NCI-H2107 treated with DMSO at 0.1 percent for 48 hours (cell line): Measurements from ENCODE around the gene E2F7.
A peak's percentile ranks its signal among the peaks of the same experiment; 100 is the strongest.

Source experiments
- DNase-seq: peaks from one replicate; lab custom pipeline; 2025; ENCODE audit not compliant: unreplicated experiment; lab: John Stamatoyannopoulos, UW

Gene E2F7

DNA sequence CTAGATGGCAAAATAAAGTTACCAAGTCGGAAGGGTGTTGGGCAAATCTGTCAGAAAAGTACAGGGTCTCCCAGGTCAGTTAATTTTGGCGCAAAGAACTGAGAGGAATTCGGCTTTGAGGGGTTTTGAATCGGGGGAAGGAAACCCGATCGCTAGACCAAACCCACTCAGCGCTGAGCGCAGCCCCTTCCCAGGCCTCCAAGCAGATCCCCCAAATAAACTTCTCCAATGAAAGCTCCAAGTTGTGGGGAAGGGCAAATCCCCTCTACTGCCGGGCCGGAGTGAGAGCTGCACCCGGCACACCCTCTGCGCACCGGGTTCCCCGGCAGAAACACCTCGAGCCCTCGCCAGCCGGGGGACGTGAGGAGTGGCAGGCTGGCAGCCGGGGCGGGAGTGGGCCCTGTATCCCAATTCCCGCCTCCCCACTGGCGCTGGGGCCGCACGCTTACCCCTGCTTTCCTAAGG, 441 bp downstream of the E2F7 start:
- DNase-seq, result no peak

DNA sequence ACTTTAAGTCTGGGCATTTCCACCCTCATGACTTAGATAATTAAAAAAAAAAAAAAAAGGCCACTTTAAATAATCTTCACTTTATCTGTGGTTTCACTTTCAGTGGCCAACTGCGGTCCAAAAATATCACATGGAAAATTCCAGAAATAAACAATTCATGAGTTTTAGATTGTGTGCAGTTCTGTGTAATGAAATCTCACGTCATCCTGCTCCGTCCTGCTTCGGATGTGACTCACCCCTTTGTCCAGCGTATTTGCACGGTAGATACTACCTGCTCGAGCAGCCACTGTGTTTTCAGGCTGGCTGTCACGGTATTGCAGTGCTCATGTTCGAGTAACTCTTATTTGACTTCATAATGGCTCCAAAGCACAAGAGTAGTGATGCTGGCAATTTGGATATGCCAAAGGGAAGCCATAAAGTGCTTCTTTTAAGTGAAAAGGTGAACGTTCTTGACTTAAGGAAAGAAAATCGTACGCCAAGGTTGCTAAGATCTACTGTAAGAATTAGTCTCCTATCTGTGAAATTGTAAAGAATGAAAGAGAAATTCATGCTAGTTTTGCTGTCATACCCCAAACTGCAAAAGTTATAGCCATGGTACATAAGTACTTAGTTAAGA, 2.4 kb downstream of the E2F7 start:
- DNase-seq, result no peak

DNA sequence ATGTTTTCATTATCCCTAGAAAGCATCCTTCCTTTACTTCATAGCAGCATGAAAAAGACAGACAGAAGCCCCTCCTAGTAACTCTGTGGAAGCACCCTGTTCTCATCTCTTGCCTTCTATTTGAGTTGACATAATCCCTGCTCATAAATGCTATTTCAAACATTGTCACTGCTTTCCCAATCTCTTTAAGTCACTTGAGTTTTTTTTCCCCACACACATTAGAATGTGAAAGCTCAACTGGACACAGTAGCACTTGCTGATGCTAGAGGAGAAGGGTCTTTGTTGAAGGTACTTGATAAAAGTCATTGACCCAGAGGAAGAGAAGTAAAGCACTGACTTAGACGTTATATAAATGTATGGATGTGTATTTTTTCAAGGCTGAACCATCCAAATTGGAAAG, 3.0 kb downstream of the E2F7 start:
- no peak for DNase-seq

DNA sequence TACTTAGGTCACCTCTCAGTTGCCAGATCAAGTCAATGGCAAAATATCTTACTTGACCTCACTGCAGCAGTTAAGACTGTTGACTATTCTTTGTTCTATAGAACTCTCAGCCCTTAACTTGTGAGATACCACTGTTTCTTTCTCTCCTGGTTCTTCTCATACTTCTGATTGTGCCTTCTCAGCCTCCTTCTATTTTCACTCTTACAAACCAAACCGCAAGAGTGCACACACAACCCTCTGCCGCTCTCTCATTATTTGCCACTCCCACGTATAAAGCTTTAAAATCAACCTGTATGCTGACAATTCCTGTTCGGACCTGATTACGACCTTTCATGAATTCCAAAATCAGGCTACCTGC, 4.5 kb downstream of the E2F7 start:
- no peak for DNase-seq

DNA sequence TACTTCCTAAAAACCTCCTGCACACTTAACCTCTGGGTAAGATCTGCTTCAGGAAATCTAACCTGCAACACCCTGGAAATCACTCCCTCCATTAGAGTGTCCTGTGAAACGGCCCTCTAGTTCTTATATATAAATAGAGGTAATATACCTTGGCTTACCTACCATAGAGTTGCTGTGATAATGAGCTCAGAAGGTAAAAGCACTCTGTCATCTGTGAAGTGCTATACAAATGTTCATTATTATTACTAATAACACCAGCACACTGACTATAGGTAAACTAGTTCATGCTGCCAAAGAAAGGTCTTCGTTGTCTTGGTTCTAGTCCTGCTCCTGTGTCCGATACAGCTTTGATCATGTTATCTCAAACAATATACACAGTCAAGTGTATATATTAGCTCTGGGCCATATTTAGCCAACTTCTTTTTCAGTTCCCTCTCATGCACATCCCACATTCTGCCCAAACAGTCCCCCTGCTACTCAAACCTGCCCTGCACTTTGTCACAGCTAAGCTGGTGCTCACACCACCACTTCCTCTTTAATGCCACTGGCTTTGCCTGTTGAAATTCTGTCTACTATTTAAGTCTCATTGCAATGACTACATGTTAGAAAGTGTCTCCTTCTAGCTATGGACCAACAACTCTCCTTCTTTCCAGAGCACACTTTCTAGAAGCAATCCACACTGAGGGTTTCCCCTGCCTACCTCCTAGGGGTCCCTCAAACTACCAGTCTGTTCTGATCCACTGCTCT, 5.1 kb downstream of the E2F7 start:
- no peak for DNase-seq

DNA sequence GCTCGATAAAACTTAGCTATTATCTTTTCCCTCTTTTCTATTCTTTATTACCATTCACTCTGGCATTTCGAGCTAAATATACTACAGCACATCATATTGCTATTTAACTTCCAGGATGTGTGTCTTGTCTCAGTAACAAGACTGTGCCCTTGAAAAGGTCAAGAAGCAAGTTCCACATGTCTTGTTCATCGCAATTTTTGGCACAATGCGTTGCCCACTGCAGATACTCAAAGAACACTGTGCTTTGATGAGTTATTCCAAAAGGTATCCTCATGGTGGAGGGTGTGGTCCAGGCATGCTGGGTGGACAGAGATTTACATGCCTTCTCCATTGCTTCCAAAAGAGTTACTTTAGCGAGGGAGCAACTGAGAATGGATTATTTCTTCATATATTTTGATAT, 6.6 kb downstream of the E2F7 start:
- DNase-seq, result no peak

DNA sequence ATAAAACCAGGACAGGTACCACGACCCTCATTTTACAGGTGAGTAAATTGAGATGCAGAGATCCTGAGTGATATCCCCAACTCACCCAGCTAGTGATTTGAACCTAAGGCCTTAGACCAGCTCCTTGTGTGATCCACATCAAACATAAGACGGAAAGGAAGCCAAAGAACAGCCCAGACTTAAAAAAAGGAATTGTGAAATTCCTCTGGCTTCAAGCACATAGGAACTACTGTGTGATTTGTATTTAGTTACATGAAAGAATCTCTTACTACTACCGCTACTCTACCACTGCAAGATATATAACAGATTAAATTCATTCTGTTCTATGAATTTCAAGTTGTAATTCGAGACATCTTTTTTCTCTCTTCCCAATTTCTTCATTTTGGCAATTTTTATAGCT, 10.5 kb downstream of the E2F7 start:
- no peak for DNase-seq

DNA sequence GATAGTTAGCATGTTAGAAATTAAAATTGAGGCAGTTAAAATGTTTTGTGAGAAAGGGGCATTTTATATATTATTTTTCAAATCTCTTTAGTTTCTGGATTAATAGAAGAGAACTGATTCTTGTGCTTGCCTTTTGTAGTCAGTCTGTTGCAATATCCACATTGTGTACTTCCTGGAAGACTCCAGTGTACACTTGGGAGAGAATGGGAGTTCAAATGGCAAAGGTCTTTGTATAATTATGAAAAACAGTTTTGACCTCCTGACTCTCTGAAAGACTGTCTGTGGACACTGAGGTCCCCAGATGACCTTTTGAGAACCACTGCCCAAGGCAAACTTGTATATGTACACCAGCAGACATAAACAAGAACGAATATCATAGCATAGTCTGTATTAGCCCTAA, 12.1 kb downstream of the E2F7 start:
- no peak for DNase-seq

DNA sequence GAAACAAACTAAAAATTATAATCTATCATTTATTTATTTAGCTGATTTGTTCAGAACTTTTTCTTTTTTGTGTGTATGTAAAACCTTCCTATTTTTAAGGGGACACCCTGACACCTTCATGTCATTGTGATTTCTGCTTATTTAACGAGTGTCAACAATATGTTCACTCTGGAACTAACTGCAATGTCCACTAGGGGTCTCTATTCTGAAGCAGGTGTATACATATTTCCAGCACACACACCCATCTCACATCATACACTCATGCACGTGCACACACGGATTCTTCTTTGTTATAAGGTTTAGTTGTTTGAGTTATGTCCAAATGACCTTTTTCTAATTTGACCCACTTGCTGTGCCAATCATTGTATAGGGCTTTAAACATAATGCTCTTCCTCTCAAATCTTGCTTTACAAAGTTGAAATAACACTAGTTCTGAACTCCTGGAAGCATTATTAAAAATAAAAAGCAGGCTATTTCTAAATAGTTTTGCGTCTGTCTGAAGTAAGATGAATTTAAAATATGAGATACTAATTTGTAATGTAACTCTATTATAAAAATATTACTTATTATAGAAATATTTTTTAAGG, 15.5 kb downstream of the E2F7 start:
- peak; percentile 87 for DNase-seq

DNA sequence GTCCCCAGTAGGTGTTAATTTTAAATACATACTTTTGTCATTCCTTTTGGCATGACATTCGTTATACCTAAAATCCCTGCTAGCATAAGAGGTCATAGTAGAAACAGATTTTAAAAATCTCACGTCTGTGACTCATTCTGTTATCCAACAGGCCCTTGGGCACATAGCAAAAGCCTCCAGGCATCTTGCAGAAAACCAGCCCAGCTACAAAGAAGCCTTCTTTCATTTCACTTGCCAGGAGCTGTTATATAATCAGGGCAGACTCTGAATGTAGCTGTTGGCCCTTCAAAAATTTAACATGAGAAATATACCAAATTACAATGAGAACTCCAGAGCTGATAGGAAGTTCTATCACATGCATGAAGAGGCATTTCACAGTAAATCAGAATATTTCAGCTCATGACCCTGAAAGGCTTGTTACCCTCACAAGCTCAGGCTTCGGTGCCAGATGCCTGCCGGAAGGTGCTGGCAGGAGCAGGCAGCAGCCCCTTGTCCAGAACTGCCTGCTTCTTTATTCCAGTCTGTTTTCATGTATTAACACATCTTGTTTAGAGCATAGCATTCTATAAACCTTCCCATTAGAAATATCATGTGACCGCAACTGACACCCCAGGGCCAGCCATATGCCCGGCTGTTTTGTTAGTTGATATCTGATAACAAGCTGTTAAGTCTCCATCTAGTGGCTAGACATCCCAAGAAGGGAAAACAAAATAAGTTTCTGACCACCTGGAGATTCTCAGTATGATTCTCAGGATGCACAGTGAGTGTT, 17.8 kb downstream of the E2F7 start:
- DNase-seq, result peak; percentile 8

DNA sequence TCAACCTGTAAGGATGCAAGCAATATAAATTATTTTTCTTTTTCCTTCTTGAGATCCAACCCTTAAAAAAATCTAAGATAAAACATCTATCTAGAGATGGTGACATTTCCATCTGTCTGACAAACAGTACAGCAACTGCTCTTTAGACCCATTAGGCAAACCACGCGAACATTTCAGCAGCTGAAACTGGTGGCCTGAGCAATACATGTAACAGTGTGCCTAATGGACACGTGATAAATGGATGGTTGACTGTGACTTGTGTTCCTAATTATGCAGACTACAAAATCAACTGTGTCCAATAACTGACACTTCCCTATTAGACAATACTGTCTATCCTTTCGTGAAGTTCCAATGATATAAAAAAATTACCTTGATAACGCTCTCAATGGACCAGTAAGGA, 18.9 kb downstream of the E2F7 start:
- DNase-seq, result no peak

DNA sequence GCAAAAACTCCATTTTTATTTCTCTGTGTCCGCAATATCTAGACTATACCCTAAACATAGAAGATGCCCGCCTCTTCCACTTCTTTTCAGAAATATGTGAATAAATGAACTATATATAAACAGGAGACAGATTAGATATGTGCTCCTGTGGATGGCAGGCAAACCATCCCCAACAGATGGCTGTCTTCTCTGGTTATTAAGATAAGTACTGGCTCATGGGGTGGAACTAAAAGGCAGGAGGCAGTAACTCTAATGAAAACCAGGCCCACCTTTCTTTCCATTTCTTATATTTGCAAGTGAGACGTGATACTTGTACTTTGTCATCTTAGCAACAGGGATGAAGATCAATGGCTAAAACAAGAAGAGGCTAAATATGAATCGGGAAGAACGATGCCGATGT, 20.2 kb downstream of the E2F7 start:
- DNase-seq, result no peak

DNA sequence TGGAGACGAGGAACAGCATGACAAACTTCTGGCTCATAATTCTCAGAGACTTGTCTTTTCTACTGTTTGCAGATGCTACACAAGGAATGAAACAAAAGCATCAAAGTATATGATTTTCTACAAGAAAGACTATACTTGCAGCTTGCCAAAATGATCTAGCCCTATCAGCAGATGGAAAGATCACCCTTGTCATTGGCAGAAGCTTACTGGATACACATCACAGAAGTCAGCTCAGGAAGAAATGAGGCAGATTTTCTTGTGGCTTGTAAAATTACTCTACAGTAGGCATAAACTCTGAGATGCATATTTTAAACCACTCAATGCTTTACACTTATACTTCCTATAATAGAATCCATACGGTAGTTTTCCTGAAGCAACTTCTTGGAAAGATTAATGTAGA, 20.6 kb downstream of the E2F7 start:
- DNase-seq, result no peak

DNA sequence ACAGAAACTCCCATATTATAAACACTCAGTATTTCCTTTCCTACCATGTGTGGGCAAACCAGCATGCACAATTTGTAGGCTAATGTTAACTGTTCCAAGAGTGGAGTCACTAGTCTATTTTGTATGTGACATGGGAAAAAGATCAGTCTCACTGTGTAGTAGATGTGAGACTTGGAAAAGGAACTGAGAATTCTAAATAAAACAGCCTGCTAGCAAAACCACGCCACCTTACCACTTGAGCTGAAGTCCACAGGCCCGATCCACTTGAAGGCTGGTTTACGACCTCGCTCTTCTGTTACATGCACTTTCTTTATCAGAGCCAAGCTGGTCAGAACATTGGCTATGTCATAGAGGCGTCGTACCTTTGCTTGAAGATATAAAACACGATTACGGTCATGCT, 22.5 kb downstream of the E2F7 start:
- peak; percentile 13 for DNase-seq

DNA sequence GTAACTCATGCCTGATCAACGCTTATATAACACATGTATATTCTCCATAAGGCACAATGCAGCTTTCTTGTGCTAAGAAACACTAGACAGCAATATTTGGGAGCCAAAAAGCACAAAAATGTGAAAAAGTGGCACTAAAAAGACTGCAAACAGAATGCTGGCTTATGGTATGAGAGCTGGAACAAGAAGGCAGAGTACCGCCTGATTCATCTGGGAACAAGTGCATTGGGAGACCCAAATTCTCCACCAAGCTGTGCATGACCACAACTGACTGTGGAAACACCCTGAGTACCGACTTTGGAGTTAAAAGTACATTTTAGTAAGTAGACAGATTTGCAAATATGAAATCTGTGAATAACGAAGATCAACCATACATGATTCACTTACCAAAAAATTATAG, 25.1 kb downstream of the E2F7 start:
- no peak for DNase-seq

DNA sequence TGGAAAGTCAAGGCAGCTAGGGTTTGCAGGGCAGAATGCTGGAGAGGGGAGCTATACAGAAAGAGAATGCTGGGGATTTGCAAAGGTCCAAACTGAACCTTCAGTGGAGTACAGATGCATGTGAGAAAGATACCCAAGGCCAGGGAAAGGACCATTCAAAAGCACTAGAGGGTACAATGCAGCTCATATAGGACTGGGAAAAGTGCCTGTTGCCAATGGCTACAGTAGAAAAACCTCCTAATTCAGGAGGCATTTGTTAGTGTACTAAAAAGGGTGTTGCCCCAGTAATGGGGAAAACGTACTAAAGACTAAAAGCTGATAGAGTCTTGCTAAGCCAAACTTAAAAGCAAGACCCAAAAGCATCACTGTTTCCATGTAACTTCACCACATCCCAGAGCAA, 30.1 kb downstream of the E2F7 start:
- DNase-seq, result no peak

DNA sequence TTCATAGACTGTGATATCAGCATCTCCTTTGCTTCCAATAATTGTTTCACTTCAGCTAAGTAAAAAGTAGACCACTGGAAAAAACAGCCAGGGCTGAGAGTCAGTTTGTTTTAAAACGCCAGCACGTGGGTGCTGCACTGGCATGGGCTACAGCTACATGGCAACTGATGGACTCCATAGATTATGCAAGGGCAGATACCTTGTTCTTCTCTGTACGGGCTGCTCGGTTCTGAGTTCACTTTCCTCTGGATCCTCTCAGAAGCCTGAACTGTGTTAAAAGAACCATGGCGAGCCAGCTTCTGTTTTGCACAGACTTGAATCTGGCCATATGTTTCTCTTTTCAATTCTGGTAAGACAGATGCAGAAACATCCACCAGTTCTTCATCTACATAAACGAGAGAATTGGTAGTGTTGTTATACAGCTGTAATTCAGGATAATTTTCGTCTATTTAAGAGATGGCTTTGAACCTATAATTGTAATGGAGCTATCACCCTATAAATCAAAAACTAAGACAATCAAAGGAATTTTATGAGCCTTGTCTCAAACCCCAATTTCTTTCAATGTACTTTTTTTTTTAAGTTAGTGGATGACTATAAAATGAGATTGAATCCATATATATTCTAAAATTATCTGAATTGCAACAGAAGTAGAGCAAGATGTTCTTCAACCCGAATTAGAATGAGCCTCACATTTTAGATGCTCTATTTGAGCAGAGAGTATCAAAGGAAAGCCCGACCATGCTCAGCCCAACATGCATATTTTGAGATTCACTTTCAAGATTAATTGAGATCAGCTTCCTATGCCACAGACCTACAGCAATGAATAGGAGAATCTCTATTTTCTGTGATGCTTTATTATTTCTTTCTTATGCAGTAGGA, 31.5 kb downstream of the E2F7 start:
- DNase-seq, result no peak

DNA sequence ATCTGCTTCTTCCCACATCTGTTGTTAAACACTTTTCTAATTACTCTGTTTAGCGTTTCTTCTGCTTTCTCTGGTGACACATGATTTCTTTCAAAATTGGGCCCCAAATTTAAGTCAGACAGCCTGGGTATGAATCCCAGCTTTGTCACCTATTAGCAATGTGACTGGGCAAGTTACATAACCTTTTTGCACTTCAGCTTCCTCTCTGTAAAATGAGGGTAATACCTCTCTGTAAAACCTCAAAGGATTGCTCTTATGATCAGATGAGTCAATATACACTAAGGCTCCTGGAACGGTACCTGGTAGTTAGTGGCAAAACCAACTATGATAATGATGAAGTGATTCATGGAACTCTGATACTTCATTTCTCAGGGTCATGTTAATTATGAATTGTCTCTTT, 33.0 kb downstream of the E2F7 start:
- no peak for DNase-seq

DNA sequence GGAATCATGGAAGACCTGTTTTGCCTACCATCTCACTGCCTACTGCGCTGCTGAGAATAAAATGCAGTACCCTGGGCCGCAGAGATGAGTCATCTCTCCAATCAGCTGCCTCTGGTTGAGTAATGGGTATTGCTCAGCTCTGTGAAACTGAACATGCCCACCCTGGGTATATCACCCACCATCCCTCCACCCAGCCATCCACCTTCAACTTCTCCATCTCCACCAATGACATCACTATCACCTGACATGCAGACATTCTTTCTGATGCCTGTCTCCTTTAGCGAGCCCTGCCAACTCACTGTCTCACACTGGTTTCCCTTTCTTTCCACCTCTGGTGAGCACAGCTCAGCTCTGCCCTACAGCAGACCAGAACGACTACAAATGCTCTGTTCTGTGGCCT, 33.6 kb downstream of the E2F7 start:
- DNase-seq, result no peak

DNA sequence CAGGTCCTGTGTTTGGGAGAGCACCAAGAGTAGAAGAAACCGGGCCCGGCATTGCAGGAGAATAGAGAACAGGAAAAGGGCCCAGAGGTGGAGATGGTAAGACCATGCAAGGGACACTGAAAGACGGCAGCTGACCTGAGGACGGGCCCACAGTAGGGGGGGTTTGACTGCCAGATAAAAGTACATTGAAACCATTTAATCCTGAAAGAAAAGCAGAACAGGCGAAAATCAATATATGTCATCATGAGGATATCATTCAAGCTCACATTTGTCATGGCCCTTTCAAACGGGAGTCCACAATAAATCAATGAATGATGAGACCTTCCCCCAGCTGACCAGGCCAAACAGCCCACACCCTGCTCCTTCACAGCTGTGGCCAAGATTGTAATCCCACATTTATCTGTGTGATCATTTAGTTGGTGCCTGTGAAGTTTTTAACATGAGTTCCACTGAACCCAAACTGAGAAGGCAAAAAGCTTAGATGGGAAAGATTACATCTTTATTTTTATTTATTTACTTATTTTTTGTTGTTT, 39.5 kb downstream of the E2F7 start:
- DNase-seq, result no peak

DNA sequence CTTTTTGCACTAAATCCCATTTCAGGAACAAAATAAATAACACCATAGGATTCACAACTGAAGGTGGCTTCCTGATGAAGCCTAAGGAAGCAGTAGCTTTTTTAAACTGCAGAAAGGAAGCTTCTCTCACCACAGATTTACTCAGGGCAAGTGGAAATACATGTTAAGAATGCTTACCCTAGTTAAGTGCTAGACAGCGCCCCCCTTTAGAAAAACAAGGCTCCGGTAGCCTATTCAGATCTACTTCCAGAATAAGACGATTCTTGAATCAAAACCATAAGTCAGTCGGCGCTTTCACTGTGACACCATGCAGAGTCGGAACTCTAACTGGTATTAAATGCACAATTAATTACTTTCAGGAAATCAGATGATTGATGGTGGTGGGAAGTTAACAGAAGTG, 41.9 kb downstream of the E2F7 start:
- DNase-seq, result no peak
